Effector memory CD8-positive, alpha-beta T cell (primary cell): ENCODE measurements around the gene KNG1.
"Not testable (repeated sequence)": the region's sequence is repeated elsewhere in the genome, so short reads cannot be mapped to it uniquely, and the experiment has no call there.

ENCODE experiments used
- ATAC-seq: fragments of 150-1000 bp; cut with Tn5 transposase; replicated peaks from 2 replicates; pipeline ENCODE4 v1.10.0; 2021; ENCODE audit warnings: mild to moderate bottlenecking, moderate library complexity
- DNase-seq, 3 experiments: peaks; one replicate each; pipeline ENCODE4 v3.0.0; 2021
- H3K27ac Mint-ChIP-seq, 2 donors: one replicate each; pipeline ENCODE4 v1.8.0; 2022; ENCODE audit warnings: mild to moderate bottlenecking in 2 of 2, mixed read lengths in 2 of 2, moderate library complexity in 2 of 2
- H3K27me3 Mint-ChIP-seq, 2 donors: one replicate each; pipeline ENCODE4 v1.8.0; 2022; ENCODE audit warnings: mixed read lengths in 2 of 2
- H3K36me3 Mint-ChIP-seq: one replicate; pipeline ENCODE4 v1.8.0; 2022; ENCODE audit warnings: mild to moderate bottlenecking, moderate library complexity, mixed read lengths; ENCODE audit not compliant: insufficient read depth
- H3K4me1 Mint-ChIP-seq, 2 donors: one replicate each; pipeline ENCODE4 v1.8.0; 2022; ENCODE audit warnings: low read depth in 2 of 2, mixed read lengths in 2 of 2
- H3K4me3 Mint-ChIP-seq, 2 donors: one replicate each; pipeline ENCODE4 v1.8.0; 2022; ENCODE audit warnings: mild to moderate bottlenecking in 2 of 2, mixed read lengths in 2 of 2, moderate library complexity in 2 of 2
- H3K9me3 Mint-ChIP-seq, 2 donors: one replicate each; pipeline ENCODE4 v1.8.0; 2022; ENCODE audit warnings: mixed read lengths in 2 of 2
- total RNA-seq, 9 experiments: gene quantifications; one replicate each; lab custom pipeline; 2026; lab: John Stamatoyannopoulos, UW

KNG1 gene
- 0 to 0.19 (median 0) reads per million in 9 experiments for total RNA-seq

DNA sequence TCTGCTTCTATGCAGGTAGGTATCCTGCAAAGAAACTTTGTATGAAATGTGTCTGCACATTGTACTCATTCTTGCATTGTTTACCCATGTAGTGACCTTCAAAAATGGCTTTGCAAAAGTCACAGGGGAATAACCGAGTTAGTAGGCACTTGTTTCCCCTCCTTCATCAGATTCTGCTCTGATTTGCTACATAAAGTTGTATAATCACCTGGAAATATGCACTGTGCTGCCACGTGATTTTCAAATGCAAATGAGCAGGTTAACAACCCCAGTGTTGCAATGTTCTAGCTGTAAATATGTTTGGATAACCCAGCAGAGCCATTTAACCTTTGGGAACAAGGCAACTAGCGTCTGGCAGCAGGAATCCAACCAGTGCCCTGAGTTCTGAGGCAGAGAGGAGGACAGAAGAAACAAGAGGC is at the start of gene KNG1:
TSS of gene KNG1 (plus strand) at position 321 of the 419 bp plus-strand sequence. CDS start 184 bp downstream, outside the sequence.
- DNase-seq = no peak
- no peak within 1 kb of the TSS for H3K27ac Mint-ChIP-seq
- H3K27me3 Mint-ChIP-seq = peaks cover 15 to 18% of the 10 kb centered on the region in 2 donors
- H3K9me3 Mint-ChIP-seq = no peaks in the 10 kb centered on the region
- H3K36me3 Mint-ChIP-seq = peaks cover 4% of the 10 kb centered on the region
- no peaks in the 10 kb centered on the region for H3K4me1 Mint-ChIP-seq
- no peak for ATAC-seq
- no peak within 1 kb of the TSS for H3K4me3 Mint-ChIP-seq

DNA sequence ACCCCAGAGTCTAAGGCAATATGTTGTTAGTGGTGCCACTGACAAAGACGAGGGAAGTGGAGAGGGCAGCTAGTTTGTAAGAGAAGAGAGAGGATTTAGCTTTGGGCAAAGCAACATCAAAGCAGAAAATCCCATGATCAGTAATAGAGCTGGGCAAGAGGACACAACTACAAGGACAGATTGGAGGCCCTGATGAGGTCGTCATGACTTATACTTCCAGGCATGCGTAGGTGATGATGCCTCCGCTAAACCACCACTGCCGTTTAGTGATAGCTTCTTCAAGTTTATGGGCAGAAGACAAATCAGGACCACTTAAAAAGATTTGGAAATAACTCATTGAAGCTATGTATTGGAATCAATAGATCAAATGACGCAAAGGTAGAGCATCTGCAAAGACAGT is 48.7 kb upstream of the KNG1 start:
- Mint-ChIP-seq H3K27me3 (peaks cover 36 to 41% of the 10 kb centered on the region in 2 donors), H3K27ac (no peak overlapping the region), H3K36me3 (no peaks in the 10 kb centered on the region), H3K9me3 (no peaks in the 10 kb centered on the region), H3K4me3 (no peak overlapping the region), H3K4me1 (no peaks in the 10 kb centered on the region)
- DNase-seq (no peak), ATAC-seq (no peak)

DNA sequence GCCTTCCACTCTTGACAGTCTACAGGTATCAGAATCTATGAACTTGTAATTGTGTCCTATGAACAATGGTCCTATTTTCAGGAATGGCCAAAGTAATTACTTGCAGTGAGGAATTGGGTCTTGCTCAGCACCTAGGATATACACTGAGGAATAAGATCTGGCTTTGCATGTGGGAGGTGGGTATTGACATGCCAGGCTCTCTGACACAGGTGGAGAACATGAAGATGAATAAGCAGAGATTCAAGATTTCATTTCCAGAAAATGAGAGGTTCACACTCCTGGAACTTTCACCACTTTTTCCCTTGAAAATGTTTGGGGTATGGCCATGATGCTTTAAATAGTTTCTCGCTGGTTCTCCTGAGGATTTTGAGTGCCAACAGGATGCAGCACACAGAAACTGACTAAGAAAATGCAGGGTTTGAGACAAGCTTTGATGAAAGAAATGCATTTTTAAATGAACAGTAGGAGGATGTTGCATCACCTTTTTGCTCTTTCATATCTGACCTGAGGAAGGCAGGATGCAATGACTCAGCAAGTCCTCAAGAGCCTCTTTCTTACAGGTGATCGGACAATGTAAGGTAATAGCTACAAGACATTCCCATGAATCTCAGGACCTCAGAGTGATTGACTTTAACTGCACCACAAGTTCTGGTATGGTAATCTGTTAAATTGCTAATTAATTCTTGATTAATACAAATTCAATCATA is 47.6 kb upstream of the KNG1 start:
- ATAC-seq = no peak
- DNase-seq = no peak
- no peaks in the 10 kb centered on the region for H3K9me3 Mint-ChIP-seq
- peaks cover 3% of the 10 kb centered on the region for H3K36me3 Mint-ChIP-seq
- no peak overlapping the region for H3K27ac Mint-ChIP-seq
- peaks cover 32 to 37% of the 10 kb centered on the region in 2 donors for H3K27me3 Mint-ChIP-seq
- no peak overlapping the region for H3K4me3 Mint-ChIP-seq
- H3K4me1 Mint-ChIP-seq = no peaks in the 10 kb centered on the region

GRCh38 chr3:186670155-186670554 is 47.0 kb upstream of the KNG1 start:
- no peak for ATAC-seq
- no peaks in the 10 kb centered on the region for H3K9me3 Mint-ChIP-seq
- no peak overlapping the region for H3K27ac Mint-ChIP-seq
- peaks cover 32 to 38% of the 10 kb centered on the region in 2 donors for H3K27me3 Mint-ChIP-seq
- no peak overlapping the region for H3K4me3 Mint-ChIP-seq
- peaks cover 3% of the 10 kb centered on the region for H3K36me3 Mint-ChIP-seq
- no peak for DNase-seq
- no peaks in the 10 kb centered on the region for H3K4me1 Mint-ChIP-seq

GRCh38 chr3:186671051-186671450 is 46.1 kb upstream of the KNG1 start:
- Mint-ChIP-seq H3K9me3 (no peaks in the 10 kb centered on the region), H3K27ac (no peak overlapping the region), H3K27me3 (peaks cover 29 to 37% of the 10 kb centered on the region in 2 donors), H3K36me3 (peaks cover 3% of the 10 kb centered on the region), H3K4me3 (no peak overlapping the region), H3K4me1 (no peaks in the 10 kb centered on the region)
- no peak for ATAC-seq
- no peak for DNase-seq

DNA sequence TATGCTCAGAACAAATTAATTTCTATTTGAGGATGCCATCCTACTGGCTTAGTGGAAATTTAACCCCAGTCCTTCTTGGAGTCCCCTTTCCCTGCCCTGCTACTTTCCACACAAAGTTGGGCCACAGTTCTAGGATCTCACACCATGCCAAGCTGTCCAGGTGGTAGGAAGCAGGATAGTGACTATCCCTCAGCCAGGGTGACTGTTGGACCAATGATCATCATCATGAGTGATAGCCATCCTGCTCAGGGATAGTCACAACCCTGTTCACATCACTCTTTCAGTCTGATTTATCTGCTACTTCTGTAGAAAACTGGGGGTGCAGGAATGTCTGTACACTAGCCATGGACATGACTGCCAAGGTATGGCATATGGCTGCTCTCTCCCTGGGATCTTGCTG is 38.6 kb upstream of the KNG1 start:
- no peak overlapping the region for H3K4me3 Mint-ChIP-seq
- DNase-seq = no peak
- no peaks in the 10 kb centered on the region for H3K4me1 Mint-ChIP-seq
- peaks cover 71 to 88% of the 10 kb centered on the region in 2 donors for H3K27me3 Mint-ChIP-seq
- H3K9me3 Mint-ChIP-seq = no peaks in the 10 kb centered on the region
- H3K36me3 Mint-ChIP-seq = peaks cover 3% of the 10 kb centered on the region
- H3K27ac Mint-ChIP-seq = no peak overlapping the region
- ATAC-seq = no peak

- DNase-seq = no peak
- ATAC-seq = no peak
- no peaks in the 10 kb centered on the region for H3K4me1 Mint-ChIP-seq
- H3K4me3 Mint-ChIP-seq = no peak overlapping the region
- H3K36me3 Mint-ChIP-seq = peaks cover 3% of the 10 kb centered on the region
- H3K27me3 Mint-ChIP-seq = peaks cover 68 to 86% of the 10 kb centered on the region in 2 donors
- no peaks in the 10 kb centered on the region for H3K9me3 Mint-ChIP-seq
- no peak overlapping the region for H3K27ac Mint-ChIP-seq
These were observed 38.0 kb upstream of the KNG1 start for GRCh38 chr3:186679151-186679550.

GRCh38 chr3:186680869-186681268 is 36.3 kb upstream of the KNG1 start:
- H3K4me1 Mint-ChIP-seq = peaks cover 2 to 8% of the 10 kb centered on the region in 2 donors
- H3K4me3 Mint-ChIP-seq = no peak overlapping the region
- DNase-seq (no peak), ATAC-seq (no peak)
- peaks cover 67 to 83% of the 10 kb centered on the region in 2 donors for H3K27me3 Mint-ChIP-seq
- H3K9me3 Mint-ChIP-seq = peaks cover 8 to 9% of the 10 kb centered on the region in 2 donors
- no peaks in the 10 kb centered on the region for H3K36me3 Mint-ChIP-seq
- no peak overlapping the region for H3K27ac Mint-ChIP-seq

DNA sequence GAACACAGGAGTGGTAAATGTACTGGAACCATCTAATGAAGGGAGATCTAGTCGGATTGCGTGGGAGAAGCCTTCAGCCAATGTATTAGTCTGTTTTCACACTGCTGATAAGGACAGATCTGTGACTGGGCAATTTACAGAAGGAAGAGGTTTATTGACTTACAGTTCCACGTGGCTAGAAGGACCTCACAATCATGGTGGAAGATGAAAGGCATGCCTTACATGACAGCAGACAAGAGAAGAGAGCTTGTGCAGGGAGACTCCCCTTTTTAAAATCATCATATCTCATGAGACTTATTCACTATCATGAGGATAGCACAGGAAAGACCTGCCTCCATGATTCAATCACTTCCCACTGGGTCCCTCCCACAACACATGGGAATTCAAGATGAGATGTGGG is 34.3 kb upstream of the KNG1 start:
- Mint-ChIP-seq H3K4me1 (peaks cover 12 to 16% of the 10 kb centered on the region in 2 donors), H3K27me3 (peaks cover 50 to 66% of the 10 kb centered on the region in 2 donors), H3K9me3 (peaks cover 8 to 9% of the 10 kb centered on the region in 2 donors), H3K27ac (no peak overlapping the region), H3K36me3 (no peaks in the 10 kb centered on the region), H3K4me3 (no peak overlapping the region)
- no peak for ATAC-seq
- DNase-seq = no peak

GRCh38 chr3:186683979-186684378 is 33.2 kb upstream of the KNG1 start:
- ATAC-seq (no peak), DNase-seq (no peak)
- H3K4me3 Mint-ChIP-seq = no peak overlapping the region
- peaks cover 43 to 58% of the 10 kb centered on the region in 2 donors for H3K27me3 Mint-ChIP-seq
- no peak overlapping the region for H3K27ac Mint-ChIP-seq
- no peaks in the 10 kb centered on the region for H3K36me3 Mint-ChIP-seq
- peaks cover 8 to 9% of the 10 kb centered on the region in 2 donors for H3K9me3 Mint-ChIP-seq
- peaks cover 12 to 16% of the 10 kb centered on the region in 2 donors for H3K4me1 Mint-ChIP-seq

- peaks cover 29 to 43% of the 10 kb centered on the region in 2 donors for H3K27me3 Mint-ChIP-seq
- H3K36me3 Mint-ChIP-seq, H3K9me3 Mint-ChIP-seq, H3K4me3 Mint-ChIP-seq, H3K27ac Mint-ChIP-seq: not testable (repeated sequence)
- DNase-seq (peak in 2 of 3 experiments; percentile 2 to 10), ATAC-seq (peak; percentile 82)
- H3K4me1 Mint-ChIP-seq = peaks cover 16 to 25% of the 10 kb centered on the region in 2 donors
These were observed 30.7 kb upstream of the KNG1 start for GRCh38 chr3:186686475-186686874.

- DNase-seq = no peak
- Mint-ChIP-seq H3K27ac (no peak overlapping the region), H3K4me1 (peaks cover 23 to 30% of the 10 kb centered on the region in 2 donors), H3K9me3 (peaks cover 8 to 9% of the 10 kb centered on the region in 2 donors), H3K27me3 (peaks cover 28 to 36% of the 10 kb centered on the region in 2 donors), H3K4me3 (no peak overlapping the region), H3K36me3 (no peaks in the 10 kb centered on the region)
- no peak for ATAC-seq
These were observed 30.0 kb upstream of the KNG1 start for GRCh38 chr3:186687120-186687651.

DNA sequence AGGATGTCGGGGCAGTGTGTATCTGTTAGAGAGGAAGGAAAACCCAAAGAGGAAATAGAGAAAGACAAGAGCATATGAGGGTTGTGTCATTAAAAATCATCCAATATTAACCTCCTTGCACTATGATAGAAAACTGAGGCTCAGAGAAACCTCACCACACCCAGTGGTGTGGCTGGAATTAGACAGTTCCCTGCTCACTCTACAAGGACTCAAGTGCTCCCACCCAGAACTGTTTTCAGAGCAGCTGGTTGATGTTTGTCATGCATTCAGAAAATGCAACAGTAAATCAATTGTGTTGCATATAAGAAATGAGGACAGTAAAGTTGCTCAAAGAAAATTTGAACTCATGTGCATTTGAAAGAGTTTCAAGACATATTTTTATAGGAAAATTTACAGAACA is 26.9 kb upstream of the KNG1 start:
- Mint-ChIP-seq H3K4me1 (peaks cover 24 to 32% of the 10 kb centered on the region in 2 donors), H3K27me3 (peaks cover 11 to 14% of the 10 kb centered on the region in 2 donors)
- DNase-seq, H3K9me3 Mint-ChIP-seq, ATAC-seq, H3K36me3 Mint-ChIP-seq, H3K4me3 Mint-ChIP-seq, H3K27ac Mint-ChIP-seq: not testable (repeated sequence)

GRCh38 chr3:186691676-186692075 is 25.5 kb upstream of the KNG1 start:
- peaks cover 14 to 18% of the 10 kb centered on the region in 2 donors for H3K4me1 Mint-ChIP-seq
- DNase-seq = no peak
- peak overlapping the region; percentile 13 to 37 for H3K4me3 Mint-ChIP-seq
- H3K36me3 Mint-ChIP-seq = no peaks in the 10 kb centered on the region
- H3K27me3 Mint-ChIP-seq = peaks cover 6 to 9% of the 10 kb centered on the region in 2 donors
- no peak overlapping the region for H3K27ac Mint-ChIP-seq
- ATAC-seq = no peak
- H3K9me3 Mint-ChIP-seq = no peaks in the 10 kb centered on the region
